Measurements from ENCODE around the gene FAM13A.

- TF ChIP-seq CTCF (IDR thresholded peaks at IDR 0.05) (no peak), POLR2A (IDR thresholded peaks at IDR 0.05) (no peak)
Observed at GRCh38 chr4:88998001-88998400, 59.0 kb downstream of the FAM13A start.
